Kidney (tissue), 14 donors: ENCODE results near the gene CHRM2. TPM values are rescaled to one million over a fixed set of nuclear protein-coding genes. Genes with fewer than 3 reads are reported as not detected.

Experiments used
- DNase-seq, 5 donors: peaks; one replicate each; pipeline ENCODE4 v3.0.0-alpha.2; 2013 to 2020
- FAIRE-seq: peaks from 2 replicates; lab custom pipeline; 2012; peaks lifted over from hg19 to GRCh38; lab: Jason Lieb, UNC
- H3K27ac ChIP-seq, 2 donors: one replicate each; pipeline ENCODE4 v1.7.0; 2013; ENCODE audit warnings: low read depth in 2 of 2, low read length in 2 of 2, inconsistent platforms in 1 of 2
- H3K27me3 ChIP-seq: one replicate; pipeline ENCODE4 v1.7.1; 2013; ENCODE audit warnings: low read length, inconsistent platforms; ENCODE audit not compliant: control insufficient read depth, insufficient read depth
- H3K36me3 ChIP-seq, 3 donors: one replicate each; pipeline versions ENCODE4 v1.7.0 to v1.7.1; 2013; ENCODE audit warnings: low read length in 3 of 3, control low read depth in 1 of 3, inconsistent platforms in 1 of 3; ENCODE audit not compliant: insufficient read depth in 3 of 3, control insufficient read depth in 2 of 3
- H3K4me1 ChIP-seq, 3 donors: one replicate each; pipeline versions ENCODE4 v1.7.0 to v1.7.1; 2013; ENCODE audit warnings: low read length in 3 of 3, inconsistent platforms in 1 of 3, low read depth in 1 of 3; ENCODE audit not compliant: control insufficient read depth in 2 of 3, insufficient read depth in 2 of 3
- H3K4me3 ChIP-seq, 3 donors: one replicate each; pipeline versions ENCODE4 v1.7.0 to v1.8.1; 2013; ENCODE audit warnings: low read length in 3 of 3, control low read depth in 1 of 3, inconsistent platforms in 1 of 3
- H3K9ac ChIP-seq, 3 donors: one replicate each; pipeline versions ENCODE4 v1.7.0 to v1.7.1; 2013; ENCODE audit warnings: low read length in 3 of 3, control low read depth in 1 of 3, inconsistent platforms in 1 of 3
- H3K9me3 ChIP-seq, 3 donors: one replicate each; pipeline versions ENCODE4 v1.7.0 to v1.7.1; 2013; ENCODE audit warnings: low read length in 3 of 3, control low read depth in 1 of 3, inconsistent platforms in 1 of 3; ENCODE audit not compliant: control insufficient read depth in 2 of 3, insufficient read depth in 1 of 3
- CTCF ChIP-seq: IDR thresholded peaks from 3 replicates; pipeline ENCODE4 v1.5.1; 2012; ENCODE audit warnings: mild to moderate bottlenecking, moderate library complexity, borderline replicate concordance; ENCODE audit not compliant: insufficient read depth; ENCODE audit errors: extremely low read depth
- intact Hi-C: fragments of 100-400 bp; cut with DNase I; formaldehyde crosslinking; loops from one replicate; pipeline ENCODE4 v1.11.1; 2022
- polyA plus RNA-seq: library from polyadenylated mRNA; stranded (reverse); fragments of 350-450 nt; fragmentation: Illumina TruSeq; extraction: RNeasy Lipid Tissue Mini Kit (QIAGEN cat#74804); gene quantifications from one replicate; pipeline ENCODE4 v1.2.3, GENCODE V29; 2014; ENCODE audit warnings: low read depth, low replicate concordance; ENCODE audit not compliant: insufficient read depth
- total RNA-seq: library from RNA; stranded (reverse); fragmentation: NEBNext Ultra II Directional; extraction: Animal tissue kit (Norgen Biotek cat#: 25700); gene quantifications from one replicate; pipeline ENCODE4 v1.2.1, GENCODE V29; 2021
- donor health status: control.
- donor health status: control.
- donor health status: control.
- donor health status: control.
- donor health status: control.
- donor health status: DM: yes; HTN: yes; CAD: no.
- donor health status: Normal renal cell carcinoma (clear cell type).

The CHRM2 gene
- total and polyA plus RNA-seq, 2 donors from 2014 or later: not detected

GRCh38 chr7:137025469-137026175 lies 157.2 kb downstream of the CHRM2 start:
- no peaks in the 10 kb centered on the region for H3K27me3 ChIP-seq
- no peak for FAIRE-seq
- DNase-seq: no peak
- H3K36me3 ChIP-seq: no peaks in the 10 kb centered on the region
- no peak overlapping the region for H3K4me3 ChIP-seq
- intact Hi-C loops: no loop called here
- no peak for TF ChIP-seq CTCF
- no peak overlapping the region for H3K9ac ChIP-seq
- no peaks in the 10 kb centered on the region for H3K4me1 ChIP-seq
- H3K9me3 ChIP-seq: peaks cover 0 to 3% (median 0%) of the 10 kb centered on the region in 3 donors
- no peak overlapping the region for H3K27ac ChIP-seq

- H3K9me3 ChIP-seq: peaks cover 0 to 3% (median 0%) of the 10 kb centered on the region in 3 donors
- H3K27ac ChIP-seq: no peak overlapping the region
- no peak for TF ChIP-seq CTCF
- no peak overlapping the region for H3K4me3 ChIP-seq
- intact Hi-C loops: no loop called here
- no peaks in the 10 kb centered on the region for H3K27me3 ChIP-seq
- no peak overlapping the region for H3K9ac ChIP-seq
- DNase-seq (no peak), FAIRE-seq (no peak)
- no peaks in the 10 kb centered on the region for H3K36me3 ChIP-seq
- H3K4me1 ChIP-seq: no peaks in the 10 kb centered on the region
Observed at GRCh38 chr7:137026176-137026500, 157.7 kb downstream of the CHRM2 start.

- no peak for TF ChIP-seq CTCF
- FAIRE-seq: no peak
- H3K9me3 ChIP-seq: no peaks in the 10 kb centered on the region
- intact Hi-C loops: no loop called here
- H3K27ac ChIP-seq: no peak overlapping the region
- peak in 1 of 5 donors; percentile 3 for DNase-seq
- H3K27me3 ChIP-seq: no peaks in the 10 kb centered on the region
- H3K4me3 ChIP-seq: no peak overlapping the region
- no peaks in the 10 kb centered on the region for H3K36me3 ChIP-seq
- no peaks in the 10 kb centered on the region for H3K4me1 ChIP-seq
- H3K9ac ChIP-seq: no peak overlapping the region
Observed at GRCh38 chr7:137032436-137032835, 164.0 kb downstream of the CHRM2 start.

DNA sequence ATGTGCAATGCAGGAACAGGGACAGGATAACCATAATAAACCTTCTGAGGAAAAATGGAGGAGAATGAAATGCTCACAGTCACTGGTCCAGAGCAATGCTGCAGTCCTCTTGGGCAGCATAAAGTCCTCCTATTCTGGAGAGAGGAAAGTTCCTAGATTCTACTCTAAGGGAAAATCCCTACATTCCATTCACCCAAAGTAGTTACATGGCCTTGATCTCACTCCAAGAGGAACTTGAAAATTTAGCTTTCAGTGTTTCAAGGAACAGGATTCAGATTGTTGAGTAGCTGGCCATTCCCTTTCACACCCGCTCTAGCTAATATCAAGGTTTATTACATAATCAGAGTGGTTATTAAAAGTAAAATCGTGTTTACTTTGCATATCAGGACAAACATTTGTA lies 168.3 kb downstream of the CHRM2 start:
- intact Hi-C loops: no loop called here
- DNase-seq (no peak), FAIRE-seq (no peak)
- Histone ChIP-seq H3K4me3 (no peak overlapping the region), H3K4me1 (no peaks in the 10 kb centered on the region), H3K27me3 (no peaks in the 10 kb centered on the region), H3K9me3 (no peaks in the 10 kb centered on the region), H3K36me3 (no peaks in the 10 kb centered on the region), H3K27ac (no peak overlapping the region), H3K9ac (no peak overlapping the region)
- no peak for TF ChIP-seq CTCF
